B cell (primary cell): ENCODE data around the gene PML. TPM values are rescaled to one million over a fixed set of nuclear protein-coding genes. Genes with fewer than 3 reads are reported as not detected.

ENCODE experiments used
- ATAC-seq: fragments of 200-7000 bp; cut with Tn5 transposase; one replicate; pipeline ENCODE4 v1.10.0; 2021; ENCODE audit warnings: low read depth, mild to moderate bottlenecking, moderate number of reproducible peaks, moderate library complexity
- CTCF ChIA-PET: fragments of 350-600 bp; sonication (Branson Sonifier 250); formaldehyde crosslinking; loops from one replicate; lab custom pipeline; 2021; ENCODE audit warnings: antibody characterized with exemption, inconsistent platforms; lab: Charles Lee
- POLR2A ChIA-PET: fragments of 350-600 bp; sonication (Branson Sonifier 250); formaldehyde crosslinking; loops from one replicate; lab custom pipeline; 2021; ENCODE audit warnings: antibody characterized with exemption; lab: Charles Lee
- DNase-seq: peaks from one replicate; pipeline ENCODE4 v3.0.0; 2013
- H2AFZ ChIP-seq: 2 replicates; pipeline ENCODE4 v1.6.1; 2012; ENCODE audit warnings: mild to moderate bottlenecking, low read depth, low read length; ENCODE audit not compliant: insufficient read depth, poor library complexity, severe bottlenecking
- H3K27ac ChIP-seq, 2 donors: 1 replicate in 1 of 2; 2 replicates in 1 of 2; pipeline ENCODE4 v1.5.1; 2012 to 2013; ENCODE audit warnings: low read length in 2 of 2, mild to moderate bottlenecking in 2 of 2, moderate library complexity in 1 of 2
- H3K27me3 ChIP-seq, 4 experiments: fragments of 200-600 bp in 1 of 4; sonication (generic) in 1 of 4; replicated peaks in 1 of 4; 1 replicate in 2 of 4; 2 replicates in 2 of 4; pipeline versions ENCODE4 v1.6.1 to v1.7.0; 2013 to 2016; ENCODE audit warnings: low read length in 3 of 4, mild to moderate bottlenecking in 2 of 4, mixed read lengths in 1 of 4, moderate library complexity in 1 of 4; ENCODE audit not compliant: insufficient read depth in 4 of 4, control insufficient read depth in 3 of 4; ENCODE audit errors: control extremely low read depth in 1 of 4
- H3K36me3 ChIP-seq, 2 experiments: replicated peaks in 1 of 2; 1 replicate in 1 of 2; 2 replicates in 1 of 2; pipeline versions ENCODE4 v1.6.1 to v1.7.1; 2013; ENCODE audit warnings: low read length in 1 of 2; ENCODE audit not compliant: insufficient read depth in 2 of 2, control insufficient read depth in 1 of 2; ENCODE audit errors: control extremely low read depth in 1 of 2, extremely low read depth in 1 of 2
- H3K4me1 ChIP-seq, 2 donors: fragments of 200-600 bp in 1 of 2; sonication (generic) in 1 of 2; 1 replicate in 1 of 2; 2 replicates in 1 of 2; pipeline versions ENCODE4 v1.5.1 to v1.6.1; 2013 to 2017; ENCODE audit warnings: low read length in 2 of 2; ENCODE audit not compliant: control insufficient read depth in 2 of 2, insufficient read depth in 2 of 2
- H3K4me2 ChIP-seq: replicated peaks from 2 replicates; pipeline ENCODE3; 2012; ENCODE audit warnings: mild to moderate bottlenecking, low read depth, low read length; ENCODE audit not compliant: poor library complexity, severe bottlenecking
- H3K4me3 ChIP-seq, 5 experiments: fragments of 200-600 bp in 1 of 5; sonication (generic) in 1 of 5; 1 replicate in 3 of 5; 2 replicates in 2 of 5; pipeline versions ENCODE4 v1.5.1 to v1.7.0; 2011 to 2016; ENCODE audit warnings: low read length in 4 of 5, mild to moderate bottlenecking in 4 of 5, low read depth in 2 of 5, control low read depth in 1 of 5, moderate library complexity in 1 of 5; ENCODE audit not compliant: insufficient read depth in 1 of 5; ENCODE audit errors: control extremely low read depth in 1 of 5, extremely low read depth in 1 of 5
- H3K79me2 ChIP-seq: fragments of 200-600 bp; sonication (generic); one replicate; pipeline ENCODE4 v1.6.0; 2016; ENCODE audit warnings: low read length; ENCODE audit not compliant: control insufficient read depth, insufficient read depth
- H3K9ac ChIP-seq: fragments of 200-600 bp; sonication (generic); 2 replicates; pipeline ENCODE4 v1.6.1; 2017; ENCODE audit warnings: mild to moderate bottlenecking, low read length, moderate library complexity
- H3K9me3 ChIP-seq, 3 donors: one replicate each; pipeline versions ENCODE4 v1.6.1 to v1.7.1; 2013; ENCODE audit warnings: low read length in 2 of 3; ENCODE audit not compliant: control insufficient read depth in 2 of 3, insufficient read depth in 1 of 3; ENCODE audit errors: control extremely low read depth in 1 of 3
- H4K20me1 ChIP-seq: 2 replicates; pipeline ENCODE4 v1.6.0; 2012; ENCODE audit warnings: mild to moderate bottlenecking, low read length; ENCODE audit not compliant: insufficient read depth, control insufficient read depth, poor library complexity, severe bottlenecking
- H3K27ac Mint-ChIP-seq: one replicate; pipeline ENCODE4 v1.8.0; 2021; ENCODE audit warnings: mixed read lengths
- H3K27me3 Mint-ChIP-seq: one replicate; pipeline ENCODE4 v1.8.0; 2021; ENCODE audit warnings: mixed read lengths
- H3K4me1 Mint-ChIP-seq: one replicate; pipeline ENCODE4 v1.8.0; 2021; ENCODE audit warnings: mixed read lengths
- H3K4me3 Mint-ChIP-seq: one replicate; pipeline ENCODE4 v1.8.0; 2021; ENCODE audit warnings: mixed read lengths
- H3K9me3 Mint-ChIP-seq: one replicate; pipeline ENCODE4 v1.8.0; 2022; ENCODE audit warnings: mixed read lengths; ENCODE audit not compliant: insufficient read depth
- EZH2 ChIP-seq: IDR thresholded peaks from 2 replicates; pipeline ENCODE4 v1.6.1; 2012; ENCODE audit warnings: borderline replicate concordance, low read depth, mild to moderate bottlenecking, moderate library complexity, low read length; ENCODE audit not compliant: insufficient read depth, poor library complexity, severe bottlenecking
- WGBS: methylation state at CpG from one replicate; pipeline ENCODE4 v1.1.5; 2013; ENCODE audit warnings: missing lambda C conversion rate; ENCODE audit not compliant: insufficient coverage; 5-methylcytosine and 5-hydroxymethylcytosine counted together
- intact Hi-C: fragments of 100-400 bp; cut with micrococcal nuclease; formaldehyde crosslinking; loops from one replicate; pipeline ENCODE4 v1.10.0; 2022
- polyA plus RNA-seq: library from polyadenylated mRNA; depleted of rRNA; stranded (reverse); fragments of >200 nt; gene quantifications from 2 replicates; pipeline ENCODE4 v1.2.3, GENCODE V29; 2012
- total RNA-seq, 2 donors: library from RNA; stranded (reverse); fragments of 120-200 nt in 1 of 2; gene quantifications; 1 replicate in 1 of 2; 2 replicates in 1 of 2; pipeline versions ENCODE4 v1.2.3 to v1.2.4, GENCODE V29; 2013 to 2022
- TF ChIP-seq, protein P1 (sequence below): fragments of 200-600 bp; IDR thresholded peaks from one replicate; pipeline ENCODE4 v1.8.0; 2022; ENCODE audit warnings: antibody characterized with exemption, mild to moderate bottlenecking

PML gene
- total and polyA plus RNA-seq, 2 donors (not counting 1 experiment from before 2014, with no cell fraction given) = 59.2 to 66.3 TPM

DNA sequence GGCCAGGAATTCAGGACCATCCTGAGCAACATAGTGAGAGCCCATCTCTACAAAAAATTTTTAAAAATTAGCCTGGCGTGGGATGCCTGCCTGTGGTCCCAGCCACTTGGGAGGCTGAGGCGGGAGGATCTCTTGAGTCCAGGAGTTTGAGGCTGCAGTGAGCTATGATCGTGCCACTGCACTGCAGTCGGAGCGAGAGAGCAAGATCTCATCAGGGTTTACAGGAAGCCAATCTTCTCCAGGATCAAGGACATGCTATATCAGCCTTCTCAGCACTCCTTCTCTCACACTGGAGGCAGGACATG is 2.0 kb upstream of the PML start:
- ChIA-PET POLR2A (no interaction called here), CTCF (interaction anchor here (1.1 to 3.5 kb wide), 2 partner anchors 20 to 23 kb away, joined by 3 to 24 read pairs; no protein-coding TSS in a partner anchor)
- no peaks in the 10 kb centered on the region for H3K9me3 ChIP-seq
- WGBS = 89% methylated on average over 5 of the region's 5 CpGs
- peak overlapping the region; percentile 83 for H3K9ac ChIP-seq
- H3K27ac ChIP-seq = no peak overlapping the region
- no peak for ATAC-seq
- H3K27me3 ChIP-seq = no peaks in the 10 kb centered on the region
- no peaks in the 10 kb centered on the region for H3K36me3 ChIP-seq
- Mint-ChIP-seq H3K4me1 (peaks cover 54% of the 10 kb centered on the region), H3K27me3 (no peaks in the 10 kb centered on the region), H3K9me3 (no peaks in the 10 kb centered on the region), H3K4me3 (peak overlapping the region; percentile 71), H3K27ac (peak overlapping the region; percentile 53)
- intact Hi-C loops = loop anchor here (1.0 to 10.0 kb wide), 9 partner anchors 19 to 1910 kb away; partner anchors contain the start of genes ARID3B, FBXO22, MYO9A and SENP8
- H3K4me3 ChIP-seq = peak overlapping the region; percentile 2 to 85 (median 33)
- TF ChIP-seq EZH2 = no peak
- TF ChIP-seq, protein P1, sequence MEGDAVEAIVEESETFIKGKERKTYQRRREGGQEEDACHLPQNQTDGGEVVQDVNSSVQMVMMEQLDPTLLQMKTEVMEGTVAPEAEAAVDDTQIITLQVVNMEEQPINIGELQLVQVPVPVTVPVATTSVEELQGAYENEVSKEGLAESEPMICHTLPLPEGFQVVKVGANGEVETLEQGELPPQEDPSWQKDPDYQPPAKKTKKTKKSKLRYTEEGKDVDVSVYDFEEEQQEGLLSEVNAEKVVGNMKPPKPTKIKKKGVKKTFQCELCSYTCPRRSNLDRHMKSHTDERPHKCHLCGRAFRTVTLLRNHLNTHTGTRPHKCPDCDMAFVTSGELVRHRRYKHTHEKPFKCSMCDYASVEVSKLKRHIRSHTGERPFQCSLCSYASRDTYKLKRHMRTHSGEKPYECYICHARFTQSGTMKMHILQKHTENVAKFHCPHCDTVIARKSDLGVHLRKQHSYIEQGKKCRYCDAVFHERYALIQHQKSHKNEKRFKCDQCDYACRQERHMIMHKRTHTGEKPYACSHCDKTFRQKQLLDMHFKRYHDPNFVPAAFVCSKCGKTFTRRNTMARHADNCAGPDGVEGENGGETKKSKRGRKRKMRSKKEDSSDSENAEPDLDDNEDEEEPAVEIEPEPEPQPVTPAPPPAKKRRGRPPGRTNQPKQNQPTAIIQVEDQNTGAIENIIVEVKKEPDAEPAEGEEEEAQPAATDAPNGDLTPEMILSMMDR = peak; percentile 48
- no peak for DNase-seq
- peaks cover 57% of the 10 kb centered on the region for H3K79me2 ChIP-seq
- peaks cover 13% of the 10 kb centered on the region for H4K20me1 ChIP-seq
- peaks cover 51 to 65% of the 10 kb centered on the region in 2 donors for H3K4me1 ChIP-seq
- peak overlapping the region; percentile 95 for H3K4me2 ChIP-seq
- peak overlapping the region; percentile 87 for H2AFZ ChIP-seq

DNA sequence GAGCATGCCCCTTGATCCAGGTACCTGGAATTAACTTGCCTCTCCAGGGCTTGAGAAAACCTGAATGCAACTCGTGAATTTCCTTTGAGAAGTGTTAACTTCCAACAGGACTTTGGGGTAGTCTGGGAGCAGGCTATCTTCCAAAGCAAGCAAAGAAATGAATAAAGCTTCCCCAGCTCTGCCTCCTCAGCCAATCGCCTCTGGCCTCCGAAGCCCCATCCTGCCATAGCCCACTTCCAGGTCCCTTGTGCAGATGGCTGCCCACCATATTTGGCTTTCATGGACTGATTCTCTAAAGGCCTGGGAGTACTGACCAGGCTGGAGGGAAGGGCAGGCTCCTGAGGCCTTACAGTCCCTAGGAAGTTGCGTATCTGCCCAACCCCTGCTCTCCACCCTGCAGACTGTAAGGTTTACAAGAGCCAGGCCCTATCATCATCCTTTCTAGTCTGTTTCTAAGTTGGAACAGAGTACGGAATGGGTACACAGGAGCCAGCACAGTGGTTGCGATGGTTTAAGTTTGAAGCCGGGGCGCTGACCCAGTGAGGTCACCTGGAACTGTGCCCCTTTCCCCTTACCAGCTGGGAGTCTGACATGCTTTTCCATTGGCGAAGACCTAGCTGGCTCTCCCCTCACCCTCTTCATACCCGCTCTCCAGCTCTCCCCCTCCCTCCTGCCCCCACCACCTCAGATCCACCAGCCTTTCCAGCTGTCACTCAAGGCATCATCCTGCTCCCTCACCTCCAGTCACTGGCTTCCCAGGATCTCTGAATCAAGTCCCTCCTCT is 1.1 kb upstream of the PML start:
- no peak for DNase-seq
- peak overlapping the region; percentile 83 for H3K27ac Mint-ChIP-seq
- Histone ChIP-seq H3K79me2 (peaks cover 65% of the 10 kb centered on the region), H2AFZ (peak overlapping the region; percentile 96), H3K27me3 (no peaks in the 10 kb centered on the region), H3K4me2 (peak overlapping the region; percentile 94), H3K9me3 (no peaks in the 10 kb centered on the region), H3K27ac (no peak overlapping the region), H4K20me1 (peaks cover 21% of the 10 kb centered on the region), H3K36me3 (peaks cover 0 to 7% of the 10 kb centered on the region in 2 experiments), H3K4me1 (peaks cover 48 to 66% of the 10 kb centered on the region in 2 donors), H3K9ac (peak overlapping the region; percentile 91), H3K4me3 (peak overlapping the region in 2 of 5 experiments; percentile 82 to 95)
- intact Hi-C loops = loop anchor here (5.0 to 10.0 kb wide), 8 partner anchors 356 to 1909 kb away; partner anchors contain the start of genes ARID3B, FBXO22, MYO9A and SENP8
- ChIA-PET CTCF (interaction anchor here (0.9 to 3.5 kb wide), 9 partner anchors 9 to 128 kb away, joined by 3 to 24 read pairs (median 7); no protein-coding TSS in a partner anchor), POLR2A (interaction anchor here (1.1 kb wide), 1 partner anchor 14 kb away, joined by 5 read pairs; no protein-coding TSS in a partner anchor)
- H3K4me1 Mint-ChIP-seq = peaks cover 54% of the 10 kb centered on the region
- H3K4me3 Mint-ChIP-seq = peak overlapping the region; percentile 87
- H3K27me3 Mint-ChIP-seq = no peaks in the 10 kb centered on the region
- no peak for TF ChIP-seq EZH2
- TF ChIP-seq, protein P1 = no peak
- WGBS = 100% methylated on average over 10 of the region's 10 CpGs
- H3K9me3 Mint-ChIP-seq = no peaks in the 10 kb centered on the region
- no peak for ATAC-seq
